NCI-H524 (cell line): ENCODE measurements around the gene PPAT.
"Not testable (repeated sequence)": the region's sequence is repeated elsewhere in the genome, so short reads cannot be mapped to it uniquely, and the experiment has no call there.

ENCODE experiments used
- DNase-seq, 2 experiments: peaks; one replicate each; lab custom pipeline; 2025; lab: John Stamatoyannopoulos, UW

Gene PPAT

DNA sequence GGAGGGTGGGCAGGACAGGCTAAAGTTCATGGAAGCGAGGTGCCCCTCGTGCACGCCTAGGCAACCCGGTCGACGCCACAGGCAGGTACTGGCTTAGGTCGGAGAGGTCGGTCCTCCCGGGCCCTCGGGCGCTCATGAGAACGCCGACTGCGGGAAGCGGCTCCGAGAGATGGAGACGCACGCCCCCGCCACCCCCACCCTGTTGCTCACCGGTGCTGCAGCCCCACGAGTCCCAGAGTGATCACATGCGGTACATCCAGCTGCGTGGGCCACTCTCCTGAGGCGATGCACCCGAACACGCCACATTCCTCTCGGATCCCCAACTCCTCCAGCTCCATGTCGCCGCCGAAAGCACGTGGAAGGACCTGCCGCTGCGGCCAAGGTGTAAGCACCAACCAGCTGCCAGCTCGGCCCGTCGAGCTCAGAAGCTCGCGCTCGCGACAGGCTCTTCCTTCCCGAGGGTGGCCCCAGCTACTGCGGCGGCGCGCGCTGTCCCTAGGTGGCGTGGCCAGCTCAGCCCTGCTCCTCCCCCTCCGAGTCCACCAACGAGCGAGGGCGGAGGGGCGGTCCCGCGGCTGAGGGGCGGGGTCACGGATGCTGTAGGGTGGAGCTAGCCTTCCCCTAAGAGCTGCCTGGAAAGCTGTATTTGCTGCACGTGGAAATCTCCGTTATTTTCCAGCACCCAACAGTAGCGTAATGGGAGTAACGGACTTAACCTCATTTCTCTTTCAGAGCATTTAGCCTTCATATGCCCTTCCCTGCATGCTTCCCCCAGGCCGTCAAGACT, at the start of gene PPAT:
PPAT (minus strand) TSS at position 476 of the 787 bp plus-strand sequence; CDS start at position 338, 138 bp downstream.
- peak; percentile 94 to 96 for DNase-seq

DNA sequence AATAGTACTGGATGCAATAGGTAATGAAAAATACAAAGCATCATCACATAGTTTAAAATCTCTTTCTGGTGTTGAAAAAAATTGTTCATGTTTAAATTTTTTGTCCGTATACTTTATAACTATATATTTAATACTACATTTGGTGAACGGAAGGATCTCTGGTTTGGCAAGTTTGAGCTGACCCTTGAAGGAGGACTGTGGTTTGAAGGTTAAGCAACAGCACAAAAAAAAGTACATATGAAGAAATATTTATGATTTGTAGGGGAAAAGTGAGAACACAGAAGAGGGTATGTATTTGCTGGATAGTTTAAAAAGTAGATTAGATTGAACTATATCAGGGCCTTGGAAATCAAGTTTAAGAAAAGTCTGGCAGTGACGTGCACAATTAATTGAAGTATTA, 45.3 kb upstream of the PPAT start:
- no peak for DNase-seq

DNA sequence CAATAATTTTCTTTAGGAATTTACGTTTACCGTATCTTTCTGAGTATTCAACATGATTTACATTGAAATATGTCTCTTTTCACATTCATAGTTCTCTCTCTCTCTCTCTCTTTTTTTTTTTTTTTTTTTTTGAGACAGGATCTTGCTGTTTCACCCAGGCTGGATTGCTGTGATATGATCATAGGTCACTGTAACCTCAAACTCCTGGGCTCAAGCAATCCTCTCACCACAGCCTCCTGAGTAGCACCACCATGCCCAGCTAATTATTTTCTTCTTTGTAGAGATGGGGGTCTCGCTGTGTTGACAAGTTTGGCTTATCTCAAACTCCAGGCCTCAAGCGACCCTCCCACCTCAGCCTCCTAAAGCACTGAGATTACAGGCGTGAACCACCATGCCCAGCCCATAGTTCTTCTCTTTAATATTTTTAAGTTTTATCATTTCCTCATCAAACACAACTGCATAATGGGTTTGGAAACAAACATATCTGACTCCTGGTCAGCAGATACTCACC, 41.8 kb upstream of the PPAT start:
- DNase-seq, result no peak

DNA sequence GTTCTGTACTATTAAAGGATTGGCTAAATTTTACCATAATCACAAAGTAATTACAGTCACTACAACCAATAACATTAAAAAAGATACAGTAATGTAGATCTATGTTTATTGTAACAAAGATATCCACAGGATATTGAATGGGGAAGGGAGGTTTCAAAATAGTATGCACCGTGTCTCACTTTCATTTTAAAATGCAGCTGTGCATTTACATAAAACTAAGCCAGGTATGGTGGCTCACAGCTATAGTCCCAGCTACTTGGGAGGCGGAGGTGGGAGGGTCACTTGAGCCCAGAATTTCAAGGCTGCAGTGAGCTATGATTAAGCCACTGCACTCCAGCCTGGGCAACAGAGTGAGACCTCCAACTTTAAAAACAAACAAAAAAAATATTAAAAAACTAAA, 40.5 kb upstream of the PPAT start:
- DNase-seq, result no peak

DNA sequence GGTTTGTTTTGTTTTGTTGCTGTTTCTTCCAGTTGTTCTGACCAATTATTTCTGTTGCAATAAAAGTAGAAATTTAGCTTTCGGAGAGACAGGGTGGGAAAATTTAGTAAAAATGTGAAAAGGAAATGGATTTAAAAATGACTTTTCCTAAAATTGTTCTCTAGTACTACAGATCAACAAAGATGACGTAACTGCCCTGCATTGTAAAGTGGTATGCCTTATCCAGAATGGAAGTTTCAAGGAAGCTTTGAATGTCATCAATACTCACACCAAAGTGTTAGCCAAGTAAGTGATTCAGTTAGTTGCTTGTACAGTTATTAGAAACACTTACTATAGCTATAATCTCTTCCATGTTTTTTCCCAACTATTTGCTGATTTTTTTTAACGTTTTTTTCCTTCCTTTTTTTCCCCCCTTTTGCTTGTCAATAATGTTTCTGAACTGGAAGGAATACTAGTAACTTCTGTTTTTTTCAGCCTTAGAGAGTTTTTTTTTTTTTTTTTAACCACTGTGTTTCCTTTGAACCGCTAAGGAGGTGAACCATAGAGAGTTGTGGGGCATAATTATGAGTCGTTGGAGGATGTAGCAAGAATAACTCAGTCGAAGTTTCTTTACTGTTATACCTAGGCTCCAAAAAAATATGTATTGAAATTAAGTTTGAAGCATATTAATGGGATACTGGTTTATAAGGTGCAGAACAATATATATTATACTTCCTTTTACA, 34.2 kb upstream of the PPAT start:
- no peak for DNase-seq

DNA sequence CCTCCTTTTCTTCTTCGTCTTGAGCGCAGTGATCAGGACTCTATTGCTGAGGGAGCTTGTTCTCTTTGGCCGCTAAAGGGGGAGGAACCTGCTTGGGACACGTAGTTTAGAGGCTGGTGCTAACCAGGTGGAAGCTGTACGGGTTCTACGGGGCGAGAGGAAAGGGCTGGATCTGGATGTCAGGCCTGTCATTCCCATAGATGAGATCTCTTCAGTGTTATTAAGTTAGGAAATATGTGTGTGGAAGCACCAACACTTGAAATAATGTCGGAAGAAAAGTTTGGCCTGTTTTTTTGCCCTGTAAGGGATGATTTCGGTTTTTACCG, 32.6 kb upstream of the PPAT start:
- DNase-seq, result peak in 1 of 2 experiments; percentile 43

DNA sequence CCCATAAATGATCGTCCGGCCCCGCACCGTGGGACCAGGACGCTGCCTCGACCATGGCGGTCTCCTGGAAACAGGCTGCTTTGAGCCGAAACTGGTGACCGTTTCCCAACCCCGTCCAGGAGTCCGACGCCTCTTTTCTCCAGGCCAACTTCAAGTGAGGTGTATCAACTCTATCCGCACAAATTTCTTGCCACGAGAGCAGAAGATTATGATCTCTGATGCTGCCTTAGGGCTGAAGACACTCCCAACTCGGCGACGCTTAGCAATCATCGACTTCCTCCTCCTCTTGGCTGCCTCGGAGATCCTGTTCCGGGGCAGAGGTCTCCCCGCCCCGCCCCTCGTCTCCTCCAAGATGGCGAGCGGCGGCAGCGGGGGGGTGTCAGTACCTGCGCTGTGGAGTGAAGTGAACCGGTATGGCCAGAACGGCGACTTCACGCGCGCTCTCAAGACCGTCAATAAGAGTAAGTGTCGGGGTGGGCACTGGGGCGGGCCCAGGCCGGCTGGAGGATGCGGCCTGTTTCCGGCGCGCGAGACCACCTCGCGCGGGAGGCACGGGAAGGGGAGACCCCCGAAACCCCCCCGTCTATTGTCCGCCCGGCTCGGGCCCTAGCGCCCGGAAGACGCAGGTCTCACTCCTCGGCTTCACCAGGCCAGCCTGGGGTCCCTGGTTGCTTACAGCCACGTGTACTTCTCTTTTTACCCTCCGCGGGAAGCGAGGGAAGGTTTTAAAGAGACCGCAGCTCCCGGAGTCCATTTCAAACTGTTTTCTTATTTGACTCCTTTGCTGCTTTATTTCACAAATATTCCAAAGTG, 32.1 kb upstream of the PPAT start, which contains the start of gene SRP72:
SRP72 (plus strand) TSS at position 334 of the 813 bp plus-strand sequence; CDS start at position 353, 19 bp downstream.
- DNase-seq, result peak; percentile 75 to 85

DNA sequence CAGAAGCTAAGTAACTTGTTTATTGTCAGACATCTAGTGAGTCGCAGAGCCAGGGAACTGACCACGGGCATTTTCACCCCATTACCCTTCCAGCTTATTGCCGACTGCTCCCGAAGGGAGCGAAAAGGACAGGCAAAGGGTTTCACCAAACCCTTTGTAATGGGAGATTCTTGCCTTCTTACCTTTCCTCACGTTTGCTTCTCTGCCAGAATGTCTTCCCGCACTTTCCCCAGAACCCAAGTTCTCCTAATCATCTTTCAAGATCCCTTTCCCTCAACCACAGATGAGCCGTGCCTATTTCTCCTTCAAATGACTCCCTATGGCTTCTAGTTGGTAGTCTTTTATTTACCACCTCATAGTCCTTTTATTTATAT, 31.5 kb upstream of the PPAT start:
- DNase-seq, result no peak

DNA sequence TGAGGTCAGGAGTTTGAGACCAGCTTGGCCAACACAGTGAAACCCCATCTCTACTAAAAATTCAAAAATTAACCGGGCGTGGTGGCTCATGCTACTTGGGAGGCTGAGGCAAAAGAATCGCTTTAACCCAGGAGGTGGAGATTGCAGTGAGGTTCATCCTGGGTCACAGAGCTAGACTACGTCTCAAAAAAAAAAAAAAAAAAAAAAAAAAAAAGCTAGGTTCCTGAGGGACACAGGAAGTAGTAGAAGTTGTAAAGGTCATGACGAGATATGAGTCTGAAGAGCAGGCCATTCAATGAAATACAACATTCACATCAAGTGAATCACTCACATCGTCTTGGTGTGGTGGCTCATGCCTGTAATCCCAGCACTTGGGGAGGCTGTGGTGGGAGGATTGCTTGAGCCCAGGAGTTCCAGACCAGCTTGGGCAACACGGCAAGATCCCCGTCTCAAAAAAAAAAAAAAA, 30.9 kb upstream of the PPAT start:
- DNase-seq, result peak in 1 of 2 experiments; percentile 1

DNA sequence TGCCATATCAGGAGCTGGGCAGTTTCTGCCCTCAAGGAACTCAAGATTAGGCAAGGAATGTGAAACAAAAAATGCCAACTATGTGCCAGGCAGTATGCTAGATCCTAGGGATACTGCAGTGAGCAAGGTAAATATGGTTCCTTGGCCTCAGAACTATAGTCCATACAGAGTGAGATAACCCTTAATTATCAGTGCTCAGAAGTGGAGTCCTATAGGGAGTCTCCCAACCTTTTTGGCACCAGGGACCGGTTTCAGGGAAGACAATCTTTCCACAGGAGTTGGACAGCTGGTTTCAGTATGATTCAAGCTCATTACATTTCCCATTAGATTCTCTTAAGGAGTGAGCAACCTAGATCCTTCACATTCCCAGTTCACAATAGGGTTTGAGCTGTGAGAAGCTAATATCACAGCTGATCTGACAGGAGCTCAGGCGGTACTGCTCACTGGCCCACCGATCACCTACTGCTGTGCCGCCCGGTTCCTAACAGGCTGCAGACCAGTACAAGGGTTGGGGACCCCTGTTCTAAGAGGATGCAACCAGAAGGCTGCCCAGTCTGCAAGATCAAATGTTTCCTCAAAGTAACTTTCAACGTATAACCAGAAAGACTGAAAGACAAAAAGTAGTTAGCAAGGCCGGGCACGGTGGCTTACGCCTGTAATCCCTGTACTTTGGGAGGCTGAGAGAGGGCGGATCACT, 30.3 kb upstream of the PPAT start:
- DNase-seq, result peak in 1 of 2 experiments; percentile 13

DNA sequence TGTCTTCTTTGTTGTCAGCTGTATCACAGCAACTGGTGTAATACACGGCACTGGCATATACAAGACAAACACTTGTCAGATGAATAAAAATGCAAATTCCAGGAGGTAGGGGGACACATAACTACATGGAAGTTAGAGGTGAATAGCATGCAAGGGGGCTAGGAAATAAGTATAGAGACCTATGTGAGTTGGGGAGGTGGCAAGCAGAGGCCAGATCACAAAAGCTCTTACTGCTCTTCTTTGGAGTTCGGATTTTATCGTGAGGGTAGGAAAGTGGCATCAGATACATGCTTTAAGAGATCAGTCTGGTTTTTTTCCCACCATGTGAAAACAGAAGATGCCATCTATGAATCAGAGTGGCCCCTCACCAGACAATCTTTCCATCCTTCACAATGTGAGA, 29.2 kb upstream of the PPAT start:
- DNase-seq, result peak in 1 of 2 experiments; percentile 3

DNA sequence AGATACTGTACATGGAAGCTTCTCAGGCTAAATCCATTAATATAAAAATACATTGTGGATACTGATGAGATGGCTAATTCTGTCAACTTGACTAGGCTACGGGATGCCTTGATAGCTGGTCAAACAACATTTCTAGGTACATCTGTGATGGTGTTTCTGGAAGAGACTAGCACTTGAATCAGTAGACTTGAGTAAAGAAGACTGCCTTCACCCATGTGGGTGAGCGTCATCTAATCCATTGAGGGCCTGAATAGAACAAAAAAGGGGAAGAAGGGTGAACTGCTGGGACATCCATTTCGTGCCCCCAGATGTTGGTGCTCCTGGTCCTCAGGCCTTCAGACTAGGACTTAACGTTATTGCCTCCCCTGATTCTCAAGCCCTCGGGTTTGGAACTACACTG, 28.3 kb upstream of the PPAT start:
- no peak for DNase-seq

DNA sequence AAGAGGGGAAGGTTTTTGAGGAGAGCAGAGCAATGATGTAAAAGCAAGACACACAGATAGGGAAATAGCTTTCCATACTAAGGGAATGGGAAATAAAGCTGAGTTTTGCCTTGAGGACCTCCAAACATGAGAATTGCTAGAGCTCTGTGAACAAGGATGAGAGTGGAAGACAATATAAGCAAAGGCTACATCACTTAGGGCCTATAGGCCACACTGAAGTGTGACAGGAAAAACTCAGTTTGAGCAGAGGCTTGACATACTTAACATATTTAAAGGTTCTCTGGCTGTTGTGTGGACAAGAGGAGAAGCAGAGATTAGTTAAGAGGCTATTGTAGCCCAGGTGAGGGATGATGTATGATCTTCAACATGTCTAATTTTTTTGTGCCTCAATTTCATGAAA, 26.7 kb upstream of the PPAT start:
- no peak for DNase-seq

DNA sequence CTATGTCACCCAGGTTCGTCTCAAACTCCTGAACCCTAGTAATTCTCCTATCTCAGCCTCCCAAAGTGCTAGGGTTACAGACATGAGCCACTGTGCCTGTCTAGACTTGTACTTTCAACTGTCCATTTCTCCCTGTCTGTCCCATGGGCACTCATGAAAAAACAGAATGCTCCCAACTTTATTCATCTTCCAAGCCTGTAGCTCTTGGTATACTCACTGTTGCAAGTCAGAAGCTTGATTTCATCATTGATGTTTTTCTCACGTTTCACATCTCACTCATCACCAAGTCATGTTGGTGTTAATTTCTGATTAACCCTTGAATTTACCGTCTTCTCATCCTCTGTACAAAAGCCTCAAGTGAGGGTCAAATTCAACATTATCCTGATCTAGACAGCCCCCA, 24.7 kb upstream of the PPAT start:
- DNase-seq, result no peak

DNA sequence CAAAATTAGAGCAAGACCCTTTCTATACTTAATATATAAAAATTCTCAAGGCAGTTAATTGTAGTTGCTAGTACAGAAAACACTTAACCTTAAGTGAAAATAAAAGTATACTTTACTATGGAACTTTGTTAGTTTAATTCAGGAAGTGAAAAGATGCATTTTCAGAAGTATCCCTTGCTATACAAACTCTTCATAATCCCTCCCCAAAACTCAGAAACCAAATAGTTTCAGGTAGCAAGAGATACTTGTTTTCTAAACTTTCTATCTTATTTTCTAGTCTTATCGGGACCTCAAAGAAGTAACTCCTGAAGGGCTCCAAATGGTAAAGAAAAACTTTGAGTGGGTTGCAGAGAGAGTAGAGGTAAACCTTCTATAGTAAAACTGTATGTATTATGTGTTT, 14.9 kb upstream of the PPAT start:
- DNase-seq, result no peak

DNA sequence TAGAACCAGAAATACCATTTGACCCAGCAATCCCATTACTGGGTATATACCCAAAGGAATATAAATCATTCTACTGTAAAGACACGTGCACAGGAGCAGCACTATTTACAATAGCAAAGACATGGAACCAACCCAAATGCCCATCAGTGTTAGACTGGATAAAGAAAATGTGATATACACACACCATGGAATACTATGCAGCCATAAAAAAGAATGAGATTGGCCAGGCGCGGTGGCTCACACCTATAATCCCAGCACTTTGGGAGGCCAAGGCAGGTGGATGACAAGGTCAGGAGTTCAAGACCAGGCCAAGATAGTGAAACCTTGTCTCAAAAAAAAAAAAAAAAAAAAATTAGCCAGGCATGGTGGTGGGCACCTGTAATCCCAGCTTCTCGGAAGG, 14.1 kb upstream of the PPAT start:
- not testable (repeated sequence) for DNase-seq

DNA sequence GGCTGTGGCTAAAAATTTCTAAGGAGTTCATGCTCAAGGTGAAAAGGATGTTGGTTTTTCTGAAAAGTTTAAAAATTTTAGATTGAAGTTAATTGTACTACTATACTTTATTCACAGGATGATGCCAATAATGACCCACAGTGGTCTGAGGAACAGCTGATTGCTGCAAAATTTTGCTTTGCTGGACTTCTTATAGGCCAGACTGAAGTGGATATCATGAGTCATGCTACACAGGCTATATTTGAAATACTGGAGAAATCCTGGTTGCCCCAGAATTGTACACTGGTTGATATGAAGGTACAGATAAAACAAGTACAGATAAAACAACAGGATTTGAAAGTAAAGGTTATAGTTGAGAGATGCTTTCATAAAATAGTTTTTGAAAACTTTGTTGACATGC, 12.9 kb upstream of the PPAT start:
- no peak for DNase-seq

DNA sequence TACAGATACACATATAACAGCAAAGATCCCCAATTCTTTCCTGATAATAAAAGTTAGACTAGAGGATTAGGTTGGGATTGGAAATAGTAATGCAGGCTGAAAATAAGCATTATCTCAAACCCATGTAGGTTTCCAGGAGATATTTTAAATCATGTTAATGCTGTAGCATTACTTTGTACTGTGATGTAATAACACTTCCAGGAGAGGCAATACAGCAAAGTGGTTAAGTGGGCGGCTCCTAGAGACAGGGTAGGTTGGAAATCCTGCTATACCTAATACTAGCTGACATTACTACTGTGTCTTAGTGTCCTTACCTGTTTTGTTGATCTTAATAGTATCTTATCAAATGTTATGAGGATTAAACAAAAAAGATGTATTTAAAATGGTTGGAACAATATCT, 10.3 kb upstream of the PPAT start:
- no peak for DNase-seq

DNA sequence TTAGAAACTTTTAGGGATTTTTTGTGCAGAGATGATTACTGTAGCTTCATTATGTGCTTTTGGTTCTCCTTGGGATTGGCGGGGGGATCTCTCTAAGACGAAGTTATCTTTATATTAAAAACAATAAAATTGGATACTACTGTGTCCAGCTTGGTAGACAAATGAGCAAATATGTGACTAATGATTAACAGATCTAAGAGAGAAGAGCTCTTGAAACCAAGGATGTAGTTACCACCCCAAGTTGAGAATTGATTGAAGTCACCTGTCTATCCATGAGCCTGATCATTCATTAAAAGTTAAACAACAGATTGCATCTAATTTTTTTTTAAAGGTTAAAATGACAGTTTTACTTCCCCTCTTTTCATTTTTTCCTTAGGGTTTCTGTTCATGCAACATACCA, 9.3 kb upstream of the PPAT start:
- DNase-seq, result no peak

DNA sequence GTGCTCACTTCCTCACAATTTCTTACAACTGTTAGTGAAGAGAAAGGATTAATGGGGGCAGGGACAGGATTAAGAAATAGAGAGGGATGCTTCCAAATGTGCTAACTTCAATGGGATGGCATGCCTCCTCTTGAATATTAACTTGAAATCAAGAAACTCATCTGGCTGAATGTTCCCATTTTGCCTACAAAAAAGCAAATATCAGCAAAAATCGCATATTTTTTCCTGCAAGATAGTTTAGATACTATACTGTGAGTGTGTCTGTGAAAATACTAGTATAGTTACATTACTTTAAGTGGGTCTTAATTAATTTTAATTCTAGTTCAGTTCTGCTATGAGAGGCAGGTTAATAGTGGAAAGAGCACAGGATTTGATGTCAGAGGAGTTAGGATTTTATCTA, 5.6 kb upstream of the PPAT start:
- no peak for DNase-seq

DNA sequence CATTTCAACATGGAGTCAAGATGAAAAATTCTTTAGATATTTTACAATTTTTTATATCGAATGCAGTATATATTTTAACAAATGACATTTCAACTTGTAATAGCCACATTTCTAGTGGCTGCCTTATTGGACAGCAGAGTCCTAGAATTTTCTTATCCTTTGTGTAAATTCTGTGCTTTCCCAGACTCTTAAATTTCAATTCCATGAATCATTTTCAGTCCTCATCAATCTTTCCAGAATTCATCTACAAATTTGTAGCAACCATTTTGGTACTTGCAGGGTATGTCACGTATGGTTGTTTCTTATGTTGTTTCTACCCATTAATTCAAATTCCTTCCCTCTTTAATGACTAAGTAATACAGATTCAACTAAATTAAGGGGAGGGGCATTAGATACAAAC, 3.4 kb upstream of the PPAT start:
- DNase-seq, result no peak
